Measurements from ENCODE around the gene ACADS. TPM values are rescaled to one million over a fixed set of nuclear protein-coding genes. Genes with fewer than 3 reads are reported as not detected.

ACADS gene
- total RNA-seq, 1 experiment from 2014 or later, result 15.9 TPM

- peaks cover 29% of the 10 kb centered on the region for H3K4me1 ChIP-seq (ENCODE audit: control insufficient read depth, insufficient read depth, low read length)
- no peaks in the 10 kb centered on the region for H3K9me3 ChIP-seq (ENCODE audit: control insufficient read depth, insufficient read depth, low read depth, low read length)
- BruUV-seq (replicated peaks), result no TSS peak
- intact Hi-C loops (cut with micrococcal nuclease; ENCODE audit: unreplicated experiment) (no loop called here), in situ Hi-C loops (cut with HindIII; ENCODE audit: low pct_unique_long_range_greater_than_20kb, low sequenced_read_pairs) (no loop called here)
- H3K4me3 ChIP-seq (ENCODE audit: low read depth in 2 of 2, low read length in 2 of 2), result peak overlapping the region; percentile 78 to 91
- H3K27me3 ChIP-seq (ENCODE audit: control insufficient read depth, insufficient read depth, low read length), result no peaks in the 10 kb centered on the region
- no peak for DNase-seq (ENCODE audit: low read depth, low spot score)
- no peaks in the 10 kb centered on the region; the same call in 1 of the 2 replicates for H3K36me3 ChIP-seq (ENCODE audit: control insufficient read depth, insufficient read depth, low read length)
- ATAC-seq, result no peak
- CTCF ChIA-PET, result no interaction called here
- POLR2A ChIA-PET, result interaction anchor here (0.5 kb wide), 2 partner anchors 15 to 113 kb away, joined by 4 to 6 read pairs; no protein-coding TSS in a partner anchor
- no peak for TF ChIP-seq SIN3A (IDR thresholded peaks at IDR 0.05; ENCODE audit: borderline replicate concordance, insufficient read depth, low read depth, low read length)
- TF ChIP-seq CTCF (IDR thresholded peaks at IDR 0.05), result no peak
- no peak for TF ChIP-seq POLR2AphosphoS5 (IDR thresholded peaks at IDR 0.05; ENCODE audit: low read depth, low read length)
- TF ChIP-seq TCF7L2 (IDR thresholded peaks at IDR 0.05; ENCODE audit: low read depth, low read length), result no peak
- H3K27ac ChIP-seq (ENCODE audit: low read length), result 0 out of 2 replicates have a peak overlapping the region, but pooled peaks have one; percentile 42
Observed at GRCh38 chr12:120689397-120690082, 36.1 kb upstream of the ACADS start.

- ChIA-PET POLR2A (no interaction called here), CTCF (no interaction called here)
- Histone ChIP-seq H3K9me3 (ENCODE audit: control insufficient read depth, insufficient read depth, low read depth, low read length) (no peaks in the 10 kb centered on the region), H3K4me1 (ENCODE audit: control insufficient read depth, insufficient read depth, low read length) (peaks cover 29% of the 10 kb centered on the region), H3K36me3 (ENCODE audit: control insufficient read depth, insufficient read depth, low read length) (peaks cover 1% of the 10 kb centered on the region; the same call in 1 of the 2 replicates), H3K4me3 (ENCODE audit: low read depth in 2 of 2, low read length in 2 of 2) (no peak overlapping the region), H3K27me3 (ENCODE audit: control insufficient read depth, insufficient read depth, low read length) (no peaks in the 10 kb centered on the region), H3K27ac (ENCODE audit: low read length) (no peak overlapping the region)
- no TSS peak for BruUV-seq (replicated peaks)
- no peak for ATAC-seq
- in situ Hi-C loops (cut with HindIII; ENCODE audit: low pct_unique_long_range_greater_than_20kb, low sequenced_read_pairs) (no loop called here), intact Hi-C loops (cut with micrococcal nuclease; ENCODE audit: unreplicated experiment) (no loop called here)
- TF ChIP-seq REST (IDR thresholded peaks at IDR 0.05; ENCODE audit: insufficient read depth in 1 of 2, low read depth in 2 of 2, low read length in 1 of 2), result no peak
- TF ChIP-seq CTCF (IDR thresholded peaks at IDR 0.05), result no peak
- TF ChIP-seq POLR2AphosphoS5 (IDR thresholded peaks at IDR 0.05; ENCODE audit: low read depth, low read length), result no peak
- no peak for TF ChIP-seq SIN3A (IDR thresholded peaks at IDR 0.05; ENCODE audit: borderline replicate concordance, insufficient read depth, low read depth, low read length)
- no peak for TF ChIP-seq TCF7L2 (IDR thresholded peaks at IDR 0.05; ENCODE audit: low read depth, low read length)
- DNase-seq (ENCODE audit: low read depth, low spot score), result no peak
Observed at GRCh38 chr12:120690083-120690450, 35.6 kb upstream of the ACADS start.
